ENCODE measurements around the gene GLCE.

GLCE gene

DNA sequence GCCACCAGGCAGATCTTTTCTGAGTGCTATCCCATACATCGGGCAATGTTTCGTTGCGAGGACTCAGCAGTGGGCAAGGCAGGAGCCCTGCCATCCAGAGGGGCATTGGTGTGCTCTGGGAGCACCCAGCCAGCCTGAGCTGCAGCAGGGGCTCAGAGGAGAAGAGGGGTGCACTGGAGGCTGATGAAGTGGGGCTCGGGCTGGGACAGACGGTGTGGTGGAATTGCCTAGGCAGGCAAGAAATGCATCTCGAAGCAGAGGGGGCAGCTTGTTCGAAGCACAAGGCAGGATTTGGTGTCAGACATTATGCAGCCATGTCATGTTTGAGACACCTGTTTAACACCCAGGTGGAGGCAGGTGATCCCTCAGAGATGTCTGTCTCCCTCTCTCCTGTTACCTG is 157.6 kb downstream of the GLCE start:
- Histone ChIP-seq H3K4me1 (ENCODE audit: control insufficient read depth, insufficient read depth, low read length) (peaks cover 3% of the 10 kb centered on the region; the same call in 1 of the 2 replicates), H3K27ac (ENCODE audit: low read length) (no peak overlapping the region), H3K27me3 (ENCODE audit: control insufficient read depth, insufficient read depth, low read length) (no peaks in the 10 kb centered on the region), H3K4me3 (ENCODE audit: low read length) (no peak overlapping the region), H3K9me3 (ENCODE audit: control insufficient read depth, insufficient read depth, low read length) (no peaks in the 10 kb centered on the region), H3K36me3 (ENCODE audit: control insufficient read depth, insufficient read depth, low read length) (no peaks in the 10 kb centered on the region)
- no peak for DNase-seq (ENCODE audit: low read depth, low spot score)
- no CpG with 5 or more reads among the region's 7 CpGs for WGBS (ENCODE audit: insufficient coverage, insufficient read length)

DNA sequence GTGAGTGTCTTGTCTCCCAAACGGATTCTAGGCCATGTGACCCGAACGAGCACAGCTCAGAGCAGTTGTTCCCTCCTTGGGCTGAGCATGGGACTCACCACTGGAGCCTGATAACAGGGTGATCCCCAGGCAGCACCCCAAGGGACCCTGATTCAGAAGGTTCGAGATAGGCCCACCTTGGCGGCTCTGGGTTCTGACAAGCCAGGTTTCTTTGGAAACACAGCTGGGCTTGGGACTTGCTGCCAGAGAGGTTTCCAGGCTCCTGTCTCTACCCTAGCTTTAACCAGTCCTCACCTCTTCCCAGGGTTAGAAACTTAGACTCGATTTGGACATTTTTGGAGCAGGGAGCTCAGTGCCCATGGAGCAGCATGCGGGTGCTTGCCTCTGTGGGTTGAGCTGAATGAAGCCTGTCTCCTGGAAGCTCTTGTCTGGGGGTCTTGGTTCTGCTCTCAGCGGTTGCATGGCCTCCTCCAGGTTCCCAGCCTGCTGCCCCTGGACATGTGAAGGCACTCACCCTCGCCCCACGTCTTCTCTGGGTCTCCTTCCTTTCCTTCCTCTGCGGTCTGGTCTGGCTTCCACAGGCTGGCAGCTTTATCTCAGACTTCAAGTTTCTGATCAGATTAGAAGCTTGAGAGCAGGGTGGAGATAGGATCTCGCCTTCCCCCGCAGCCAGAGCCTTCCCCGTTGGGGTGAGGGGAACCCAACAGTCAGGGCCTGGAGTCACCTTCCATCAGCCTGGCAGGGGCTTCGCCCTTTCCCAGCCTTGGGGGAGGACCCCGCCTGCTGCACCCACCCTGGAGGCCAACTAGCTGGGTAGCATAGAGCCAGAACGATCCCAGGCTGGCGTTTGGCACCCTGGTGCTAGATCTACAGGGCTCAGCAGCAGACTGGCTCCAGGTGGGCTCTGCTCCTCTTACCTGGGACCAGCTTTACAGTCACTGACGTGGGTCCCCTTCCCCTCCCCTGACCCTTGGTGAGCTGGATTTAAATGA is 159.2 kb downstream of the GLCE start:
- Histone ChIP-seq H3K4me1 (ENCODE audit: control insufficient read depth, insufficient read depth, low read length) (peaks cover 3% of the 10 kb centered on the region; the same call in 1 of the 2 replicates), H3K4me3 (ENCODE audit: low read length) (no peak overlapping the region), H3K9me3 (ENCODE audit: control insufficient read depth, insufficient read depth, low read length) (no peaks in the 10 kb centered on the region), H3K36me3 (ENCODE audit: control insufficient read depth, insufficient read depth, low read length) (no peaks in the 10 kb centered on the region), H3K27ac (ENCODE audit: low read length) (no peak overlapping the region), H3K27me3 (ENCODE audit: control insufficient read depth, insufficient read depth, low read length) (no peaks in the 10 kb centered on the region)
- no peak for DNase-seq (ENCODE audit: low read depth, low spot score)
- WGBS (ENCODE audit: insufficient coverage, insufficient read length), result no CpG with 5 or more reads among the region's 19 CpGs

DNA sequence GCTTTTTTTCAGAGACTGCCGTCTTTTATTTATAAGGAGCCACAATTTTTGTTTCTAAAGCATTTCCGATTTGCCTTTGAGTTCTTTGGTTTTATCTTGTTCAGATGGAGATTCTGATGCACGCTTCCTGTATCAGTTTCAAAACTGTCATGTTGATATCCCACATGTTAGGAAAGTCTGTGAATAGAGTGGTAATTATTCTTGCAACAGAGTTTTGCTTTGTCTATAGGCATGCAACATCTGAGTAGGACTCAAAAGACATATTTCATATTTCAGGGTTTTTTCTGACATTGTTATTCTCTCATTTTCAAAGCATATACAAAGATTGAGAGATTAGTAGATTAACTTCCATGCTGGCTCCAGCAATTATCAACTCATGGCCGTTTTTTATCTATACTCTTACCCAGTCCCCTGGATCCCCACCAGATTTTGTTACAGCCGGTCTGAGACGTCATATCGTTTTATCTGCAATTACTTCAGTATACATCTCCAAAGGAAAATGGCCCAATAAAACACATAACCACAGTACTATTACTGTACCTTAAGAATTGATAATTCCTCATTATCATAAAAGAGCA is 160.6 kb downstream of the GLCE start:
- H3K36me3 ChIP-seq (ENCODE audit: control insufficient read depth, insufficient read depth, low read length), result no peaks in the 10 kb centered on the region
- peaks cover 3% of the 10 kb centered on the region; the same call in 1 of the 2 replicates for H3K4me1 ChIP-seq (ENCODE audit: control insufficient read depth, insufficient read depth, low read length)
- H3K27ac ChIP-seq (ENCODE audit: low read length), result no peak overlapping the region
- WGBS (ENCODE audit: insufficient coverage, insufficient read length), result no CpG with 5 or more reads among the region's 7 CpGs
- no peaks in the 10 kb centered on the region for H3K9me3 ChIP-seq (ENCODE audit: control insufficient read depth, insufficient read depth, low read length)
- H3K4me3 ChIP-seq (ENCODE audit: low read length), result no peak overlapping the region
- DNase-seq (ENCODE audit: low read depth, low spot score), result no peak
- no peaks in the 10 kb centered on the region for H3K27me3 ChIP-seq (ENCODE audit: control insufficient read depth, insufficient read depth, low read length)

Measured in iPS DF 6.9 (cell line).